HepG2 (cell line): Measurements from ENCODE around the gene SLC16A13. TPM values are rescaled to one million over a fixed set of nuclear protein-coding genes. Genes with fewer than 3 reads are reported as not detected.
A peak's percentile ranks its signal among the peaks of the same experiment; 100 is the strongest.

Experiments used
- AHDC1 ChIP-seq: sonication (generic); formaldehyde crosslinking; IDR thresholded peaks from 2 replicates; pipeline ENCODE4 v1.5.1; 2020; ENCODE audit warnings: mild to moderate bottlenecking, missing genetic modification reagents, borderline replicate concordance
- ATF7-NPFF ChIP-seq: sonication (generic); formaldehyde crosslinking; IDR thresholded peaks from 2 replicates; pipeline ENCODE4 v1.8.1; 2023; ENCODE audit warnings: mild to moderate bottlenecking, low read depth, missing genetic modification reagents, moderate library complexity
- BHLHE40 ChIP-seq: IDR thresholded peaks from 2 replicates; pipeline ENCODE4 v1.6.1; 2011; ENCODE audit warnings: low read length, improper control_type of control experiment
- GMEB2 ChIP-seq: IDR thresholded peaks from 2 replicates; pipeline ENCODE4 v1.6.1; 2016; ENCODE audit warnings: missing biosample characterization, missing genetic modification reagents, low read depth
- LBX2 ChIP-seq: sonication (generic); formaldehyde crosslinking; IDR thresholded peaks from 2 replicates; pipeline ENCODE4 v1.5.0; 2020; ENCODE audit warnings: missing genetic modification reagents, mild to moderate bottlenecking, borderline replicate concordance
- MXD3 ChIP-seq: IDR thresholded peaks from 2 replicates; pipeline ENCODE4 v1.6.1; 2016; ENCODE audit warnings: mild to moderate bottlenecking, missing biosample characterization, missing genetic modification reagents
- MXI1 ChIP-seq: IDR thresholded peaks from 3 replicates; pipeline ENCODE4 v1.6.1; 2012; ENCODE audit warnings: low read depth, low read length, inconsistent platforms, borderline replicate concordance
- ONECUT2 ChIP-seq: sonication (generic); formaldehyde crosslinking; IDR thresholded peaks from 2 replicates; pipeline ENCODE4 v1.4.0; 2020; ENCODE audit warnings: missing genetic modification reagents
- PRDM15 ChIP-seq: sonication (generic); formaldehyde crosslinking; IDR thresholded peaks from 2 replicates; pipeline ENCODE4 v1.4.0; 2020; ENCODE audit warnings: missing genetic modification reagents
- ZBTB25 ChIP-seq: IDR thresholded peaks from 2 replicates; pipeline ENCODE4 v1.6.1; 2018; ENCODE audit warnings: missing genetic modification reagents
- ZBTB7B ChIP-seq: sonication (generic); formaldehyde crosslinking; IDR thresholded peaks from 2 replicates; pipeline ENCODE4 v1.4.0; 2020; ENCODE audit warnings: missing genetic modification reagents
- ZNF225 ChIP-seq: sonication (generic); formaldehyde crosslinking; IDR thresholded peaks from 2 replicates; pipeline ENCODE4 v1.4.0; 2020; ENCODE audit warnings: mild to moderate bottlenecking, missing genetic modification reagents
- ZNF256 ChIP-seq: sonication (generic); formaldehyde crosslinking; conservative IDR thresholded peaks from 2 replicates; pipeline ENCODE4 v1.4.0; 2020; ENCODE audit warnings: missing genetic modification reagents
- ZNF260 ChIP-seq: sonication (generic); formaldehyde crosslinking; IDR thresholded peaks from 2 replicates; pipeline ENCODE4 v1.4.0; 2020; ENCODE audit warnings: missing genetic modification reagents, low read depth, mild to moderate bottlenecking, borderline replicate concordance
- polyA plus RNA-seq, 8 experiments: library from polyadenylated mRNA; depleted of rRNA in 3 of 8; stranded (reverse) in 7 of 8; unstranded in 1 of 8; fragments of >200 nt; fragmentation: Illumina TruSeq in 4 of 8; extraction: Trizol in 4 of 8; gene quantifications; 2 replicates each; pipeline versions ENCODE4 v1.2.1 to v1.2.3, GENCODE V29; 2011 to 2016; ENCODE audit warnings: low read depth in 4 of 8, missing spikeins in 1 of 8, mixed read lengths in 1 of 8; ENCODE audit not compliant: insufficient read depth in 1 of 8
- total RNA-seq, 5 experiments: library from RNA; depleted of rRNA; stranded (reverse); fragments of >200 nt; fragmentation: Illumina TruSeq; extraction: Trizol; gene quantifications; 2 replicates each; pipeline ENCODE4 v1.2.3, GENCODE V29; 2016; ENCODE audit warnings: low read depth in 1 of 5

Gene SLC16A13
- total and polyA plus RNA-seq, 2 of the 13 experiments (the other 11 are each of a cell fraction or from before 2014, with no cell fraction given), result 2.2 to 3.0 TPM

GRCh38 chr17:7035591-7036368, at the start of gene SLC16A13 (continued):
- no peak for TF ChIP-seq AHDC1 (CRISPR knock-in tag)
- TF ChIP-seq ZNF256, result no peak
- peak; percentile 66; the same call in 1 of the 3 replicates for TF ChIP-seq MXI1
- TF ChIP-seq ZBTB7B (CRISPR knock-in tag), result no peak
- peak; percentile 14; the same call in 1 of the 2 replicates for TF ChIP-seq PRDM15 (CRISPR knock-in tag)
- no peak for TF ChIP-seq GMEB2 (CRISPR knock-in tag)
- 0 out of 2 replicates have a peak, but pooled peaks have one; percentile 3 for TF ChIP-seq LBX2 (CRISPR knock-in tag)
- 0 out of 2 replicates have a peak, but pooled peaks have one; percentile 14 for TF ChIP-seq ONECUT2
- TF ChIP-seq ZNF225 (CRISPR knock-in tag), result no peak
- TF ChIP-seq MXD3 (CRISPR knock-in tag), result peak; percentile 41; the same call in 1 of the 2 replicates
- 0 out of 2 replicates have a peak, but pooled peaks have one; percentile 27 for TF ChIP-seq ZNF260 (CRISPR knock-in tag)
- peak; percentile 60; the same call in 1 of the 2 replicates for TF ChIP-seq BHLHE40
- 0 out of 2 replicates have a peak, but pooled peaks have one; percentile 34 for TF ChIP-seq ATF7-NPFF
- peak; percentile 53; the same call in 1 of the 2 replicates for TF ChIP-seq ZBTB25
